ENCODE results near the gene FAT2.

DNA sequence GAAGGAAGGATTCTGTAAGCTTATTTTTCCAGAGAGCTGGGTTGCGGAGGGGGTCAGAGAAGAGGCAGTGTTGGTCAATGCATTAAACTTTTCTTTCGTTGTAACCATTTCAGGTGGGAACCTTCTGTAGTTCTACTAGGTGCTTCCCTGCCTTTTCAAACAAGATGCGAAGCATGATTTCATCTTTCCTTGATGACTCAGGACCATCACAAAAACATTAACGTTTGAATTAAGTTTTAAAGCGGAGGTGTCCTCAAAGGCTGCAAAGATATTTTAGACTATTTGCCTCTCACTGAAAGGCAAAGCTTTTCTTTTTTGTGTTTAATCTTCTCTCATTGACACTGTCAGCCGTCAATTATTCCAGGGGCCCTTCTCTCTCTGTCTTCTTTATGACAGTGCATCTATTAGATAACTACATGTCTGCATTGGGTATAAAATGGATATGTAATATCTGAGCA, 26.3 kb upstream of the FAT2 start:
- no peak for TF ChIP-seq EZH2 (IDR thresholded peaks at IDR 0.05; ENCODE audit: borderline replicate concordance, insufficient read depth, low read depth, low read length, poor library complexity, severe bottlenecking)
- TF ChIP-seq, protein P1, sequence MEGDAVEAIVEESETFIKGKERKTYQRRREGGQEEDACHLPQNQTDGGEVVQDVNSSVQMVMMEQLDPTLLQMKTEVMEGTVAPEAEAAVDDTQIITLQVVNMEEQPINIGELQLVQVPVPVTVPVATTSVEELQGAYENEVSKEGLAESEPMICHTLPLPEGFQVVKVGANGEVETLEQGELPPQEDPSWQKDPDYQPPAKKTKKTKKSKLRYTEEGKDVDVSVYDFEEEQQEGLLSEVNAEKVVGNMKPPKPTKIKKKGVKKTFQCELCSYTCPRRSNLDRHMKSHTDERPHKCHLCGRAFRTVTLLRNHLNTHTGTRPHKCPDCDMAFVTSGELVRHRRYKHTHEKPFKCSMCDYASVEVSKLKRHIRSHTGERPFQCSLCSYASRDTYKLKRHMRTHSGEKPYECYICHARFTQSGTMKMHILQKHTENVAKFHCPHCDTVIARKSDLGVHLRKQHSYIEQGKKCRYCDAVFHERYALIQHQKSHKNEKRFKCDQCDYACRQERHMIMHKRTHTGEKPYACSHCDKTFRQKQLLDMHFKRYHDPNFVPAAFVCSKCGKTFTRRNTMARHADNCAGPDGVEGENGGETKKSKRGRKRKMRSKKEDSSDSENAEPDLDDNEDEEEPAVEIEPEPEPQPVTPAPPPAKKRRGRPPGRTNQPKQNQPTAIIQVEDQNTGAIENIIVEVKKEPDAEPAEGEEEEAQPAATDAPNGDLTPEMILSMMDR (IDR thresholded peaks at IDR 0.05): no peak
